Glomerular visceral epithelial cell (primary cell): ENCODE results near the gene NCEH1.

Experiments
- DNase-seq: peaks from one replicate; pipeline ENCODE4 v3.0.0-alpha.2; 2016; ENCODE audit errors: extremely low spot score

The NCEH1 gene

GRCh38 chr3:172612871-172613678 lies 97.8 kb downstream of the NCEH1 start:
- no peak for DNase-seq

DNA sequence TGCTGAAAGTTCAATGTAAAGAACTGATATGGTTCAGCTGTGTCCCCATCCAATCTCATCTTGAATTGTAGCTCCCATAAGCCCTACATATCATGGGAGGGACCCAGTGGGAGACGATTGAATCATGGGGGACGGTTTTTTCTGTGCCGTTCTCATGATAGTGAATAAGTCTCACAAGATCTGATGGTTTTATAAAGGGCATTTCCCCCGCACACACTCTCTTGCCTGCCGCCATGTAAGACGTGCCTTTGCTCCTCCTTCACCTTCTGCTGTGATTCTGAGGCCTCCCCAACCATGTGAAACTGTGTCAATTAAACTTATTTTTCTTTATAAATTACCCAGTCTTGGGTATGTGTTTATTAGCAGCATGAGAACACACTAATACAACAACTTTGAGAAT lies 101.1 kb downstream of the NCEH1 start:
- no peak for DNase-seq

DNA sequence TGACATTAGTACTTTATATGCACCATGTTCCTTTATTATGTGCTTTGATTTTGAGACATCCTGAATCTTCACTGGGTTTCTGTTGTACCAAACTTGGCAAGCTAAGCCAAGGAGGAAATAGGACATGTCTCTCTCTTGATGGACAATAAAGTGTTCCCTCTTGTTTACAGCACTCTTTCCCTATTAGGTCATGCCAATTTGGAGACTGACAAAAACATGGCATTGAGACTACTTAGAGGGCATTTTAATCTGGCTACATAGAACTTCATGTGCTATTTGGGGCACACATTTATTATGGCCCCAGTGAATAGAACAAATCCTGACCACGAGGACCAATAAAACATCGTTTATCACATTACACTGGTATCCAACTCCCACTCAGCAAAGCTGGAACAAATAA lies 102.3 kb downstream of the NCEH1 start:
- DNase-seq, result no peak

- peak; percentile 95 for DNase-seq
Measured at GRCh38 chr3:172607305-172608121, 103.4 kb downstream of the NCEH1 start.

DNA sequence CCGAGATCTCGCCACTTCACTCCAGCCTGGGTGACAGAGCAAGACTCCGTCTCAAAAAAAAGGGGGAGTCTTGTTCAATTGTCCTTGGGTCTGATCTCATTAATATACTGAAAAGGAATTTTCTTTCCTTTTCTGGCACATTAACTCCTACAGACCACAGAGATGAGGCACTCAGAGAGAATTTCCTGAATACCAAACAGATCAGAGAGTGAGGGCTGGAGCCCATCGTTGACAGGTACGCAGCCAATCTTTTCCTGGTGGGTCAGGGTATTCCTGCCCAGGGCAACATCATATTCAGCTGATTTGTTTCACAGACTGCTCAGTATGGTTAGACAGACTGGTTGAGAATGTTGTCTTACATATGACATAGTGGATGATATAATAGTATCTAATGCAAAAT lies 104.8 kb downstream of the NCEH1 start:
- DNase-seq, result peak; percentile 96

GRCh38 chr3:172604895-172605646 lies 105.8 kb downstream of the NCEH1 start:
- DNase-seq, result peak; percentile 64

GRCh38 chr3:172601066-172601832 lies 109.6 kb downstream of the NCEH1 start:
- peak; percentile 63 for DNase-seq

- DNase-seq, result no peak
Measured at GRCh38 chr3:172600644-172601065, 110.2 kb downstream of the NCEH1 start.

DNA sequence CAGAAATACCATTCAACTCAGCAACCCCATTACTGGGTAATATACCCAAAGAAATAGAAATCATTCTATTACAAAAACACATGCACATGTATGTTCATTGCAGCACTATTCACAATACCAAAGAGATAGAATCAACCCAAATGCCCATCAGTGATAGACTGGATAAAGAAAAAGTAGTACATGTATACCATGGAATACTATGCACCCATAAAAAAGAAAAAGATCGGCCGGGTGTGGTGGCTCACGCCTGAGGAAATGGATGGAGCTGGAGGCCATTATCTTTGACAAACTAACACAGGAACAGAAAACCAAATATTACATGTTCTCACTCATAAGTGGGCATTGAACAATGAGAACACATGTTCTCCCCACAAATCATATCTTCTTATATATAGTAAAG lies 112.0 kb downstream of the NCEH1 start:
- no peak for DNase-seq

GRCh38 chr3:172596394-172596706 lies 114.5 kb downstream of the NCEH1 start:
- DNase-seq, result no peak

- DNase-seq, result peak; percentile 81
Measured at GRCh38 chr3:172595664-172596393, 115.0 kb downstream of the NCEH1 start.

GRCh38 chr3:172594900-172595663 lies 115.8 kb downstream of the NCEH1 start:
- peak; percentile 68 for DNase-seq

DNA sequence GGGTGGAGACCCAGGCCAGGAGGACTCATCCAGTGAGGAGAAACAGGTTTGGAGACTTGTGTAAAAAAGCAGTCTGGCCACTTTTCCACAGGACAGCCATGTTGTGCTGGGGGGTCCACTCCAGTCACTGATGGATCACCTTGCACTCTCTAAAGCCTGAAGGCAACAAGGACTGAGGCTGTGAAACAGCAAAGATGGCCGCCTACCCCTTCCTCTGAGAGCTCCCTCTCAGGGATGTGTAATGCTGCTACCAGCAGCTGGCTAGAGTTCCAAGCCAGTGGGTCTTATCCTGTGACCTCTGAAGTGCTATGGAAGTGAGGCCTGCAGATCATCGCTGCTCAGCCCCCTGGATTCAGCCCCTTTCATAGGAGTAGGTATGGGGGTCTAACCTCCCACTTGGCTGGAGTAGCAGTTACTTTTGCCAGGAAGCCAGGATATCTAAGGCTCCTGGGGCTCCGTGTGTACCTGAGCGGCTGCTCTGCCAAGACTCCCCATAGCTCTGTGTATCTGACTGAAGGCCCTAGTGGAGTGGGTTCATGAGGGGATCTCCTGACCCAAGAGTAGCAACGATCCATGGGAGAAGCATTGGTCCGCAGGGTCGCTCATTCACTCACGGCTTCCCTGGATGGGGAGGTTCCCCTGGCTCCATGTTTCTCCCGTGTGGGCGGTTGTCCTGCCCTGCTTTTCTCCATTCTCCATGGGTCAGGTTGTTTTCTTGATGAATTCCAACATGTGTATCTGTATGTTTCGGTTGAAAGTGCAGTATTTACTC lies 117.8 kb downstream of the NCEH1 start:
- DNase-seq, result no peak

GRCh38 chr3:172591876-172592771 lies 118.7 kb downstream of the NCEH1 start:
- peak; percentile 99 for DNase-seq

- no peak for DNase-seq
Measured at GRCh38 chr3:172591125-172591605, 119.7 kb downstream of the NCEH1 start.

GRCh38 chr3:172586436-172586835 lies 124.4 kb downstream of the NCEH1 start:
- no peak for DNase-seq

GRCh38 chr3:172585954-172586353 lies 124.9 kb downstream of the NCEH1 start:
- DNase-seq, result no peak

- no peak for DNase-seq
Measured at GRCh38 chr3:172582712-172583111, 128.2 kb downstream of the NCEH1 start.
